ENCODE data around the gene PKDCC.

DNA sequence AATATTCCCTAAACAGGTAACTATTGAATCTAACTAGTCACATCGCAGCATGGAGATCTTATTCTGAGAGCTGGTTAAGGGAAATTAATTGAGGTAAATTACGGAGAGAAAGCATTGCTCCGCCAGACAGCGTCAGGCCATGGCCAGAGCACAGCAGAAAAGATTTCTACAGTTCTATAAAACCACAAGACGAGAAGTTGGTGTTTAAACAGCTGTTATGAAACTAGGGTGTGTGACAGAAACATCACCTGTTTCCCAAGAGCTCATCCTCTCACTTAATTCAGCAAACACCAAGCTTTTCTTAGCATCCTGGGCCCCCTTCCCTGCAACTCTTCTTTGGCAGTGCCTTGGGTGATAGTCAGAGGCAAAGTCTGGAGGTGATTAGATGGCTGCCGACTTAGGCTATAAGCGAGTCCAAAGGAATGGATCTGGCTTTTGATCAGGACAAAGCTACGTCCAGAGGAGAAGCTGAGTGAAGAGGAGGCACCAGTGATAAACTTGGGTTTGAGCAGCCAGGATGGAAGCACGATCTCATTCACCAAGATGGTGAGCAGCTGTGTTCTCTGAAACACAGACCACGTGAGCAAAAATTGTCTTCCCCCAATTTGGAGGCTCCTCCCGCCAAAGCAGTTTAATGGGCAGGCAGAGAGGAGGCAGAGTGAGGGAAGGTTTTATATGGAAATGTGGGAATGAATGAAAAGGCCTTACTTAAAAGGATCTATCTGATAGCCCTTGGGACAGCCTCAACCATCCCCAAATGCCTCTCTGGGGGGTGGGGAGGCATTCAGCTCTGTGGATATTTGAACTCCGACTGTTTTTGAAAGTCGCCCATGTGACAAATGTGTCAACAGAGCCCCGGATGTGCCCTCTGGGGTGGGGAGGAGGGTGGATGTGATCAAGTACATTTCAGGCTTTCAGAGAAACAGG, 57.8 kb downstream of the PKDCC start:
- TF ChIP-seq, protein P1, sequence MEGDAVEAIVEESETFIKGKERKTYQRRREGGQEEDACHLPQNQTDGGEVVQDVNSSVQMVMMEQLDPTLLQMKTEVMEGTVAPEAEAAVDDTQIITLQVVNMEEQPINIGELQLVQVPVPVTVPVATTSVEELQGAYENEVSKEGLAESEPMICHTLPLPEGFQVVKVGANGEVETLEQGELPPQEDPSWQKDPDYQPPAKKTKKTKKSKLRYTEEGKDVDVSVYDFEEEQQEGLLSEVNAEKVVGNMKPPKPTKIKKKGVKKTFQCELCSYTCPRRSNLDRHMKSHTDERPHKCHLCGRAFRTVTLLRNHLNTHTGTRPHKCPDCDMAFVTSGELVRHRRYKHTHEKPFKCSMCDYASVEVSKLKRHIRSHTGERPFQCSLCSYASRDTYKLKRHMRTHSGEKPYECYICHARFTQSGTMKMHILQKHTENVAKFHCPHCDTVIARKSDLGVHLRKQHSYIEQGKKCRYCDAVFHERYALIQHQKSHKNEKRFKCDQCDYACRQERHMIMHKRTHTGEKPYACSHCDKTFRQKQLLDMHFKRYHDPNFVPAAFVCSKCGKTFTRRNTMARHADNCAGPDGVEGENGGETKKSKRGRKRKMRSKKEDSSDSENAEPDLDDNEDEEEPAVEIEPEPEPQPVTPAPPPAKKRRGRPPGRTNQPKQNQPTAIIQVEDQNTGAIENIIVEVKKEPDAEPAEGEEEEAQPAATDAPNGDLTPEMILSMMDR (IDR thresholded peaks at IDR 0.05) = no peak
- no peak for TF ChIP-seq POLR2A (IDR thresholded peaks at IDR 0.05)
- TF ChIP-seq EP300 (IDR thresholded peaks at IDR 0.05) = no peak

Measured in ovary (tissue), 3 donors.